HG03066 (cell line): ENCODE measurements around the gene MTG1.
"Not testable (repeated sequence)": the region's sequence is repeated elsewhere in the genome, so short reads cannot be mapped to it uniquely, and the experiment has no call there.

Experiments
- ATAC-seq: cut with Tn5 transposase; IDR thresholded peaks from one replicate; pipeline ENCODE4 v1.9.1; 2021; ENCODE audit warnings: low read depth; ENCODE audit not compliant: unreplicated experiment

MTG1 gene

DNA sequence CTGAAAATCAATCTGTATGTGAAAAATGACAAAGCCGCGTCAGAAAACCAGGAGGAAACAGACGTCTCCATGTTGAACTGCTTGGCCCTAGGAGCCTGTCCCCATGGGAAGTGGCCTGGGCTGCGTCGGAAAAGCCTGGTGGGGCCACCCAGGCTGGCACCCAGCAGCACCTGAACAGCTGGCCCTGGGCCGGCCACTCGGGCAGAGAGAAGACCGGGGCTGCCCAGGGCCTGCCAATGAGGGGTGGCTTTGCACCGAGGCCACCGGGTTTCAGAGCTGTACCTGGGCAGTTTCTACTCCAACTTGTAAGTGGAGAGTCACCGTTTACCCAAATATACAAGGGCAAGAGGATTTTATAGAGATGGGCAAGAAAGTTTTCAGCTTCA, 35.0 kb upstream of the MTG1 start:
- ATAC-seq = no peak

DNA sequence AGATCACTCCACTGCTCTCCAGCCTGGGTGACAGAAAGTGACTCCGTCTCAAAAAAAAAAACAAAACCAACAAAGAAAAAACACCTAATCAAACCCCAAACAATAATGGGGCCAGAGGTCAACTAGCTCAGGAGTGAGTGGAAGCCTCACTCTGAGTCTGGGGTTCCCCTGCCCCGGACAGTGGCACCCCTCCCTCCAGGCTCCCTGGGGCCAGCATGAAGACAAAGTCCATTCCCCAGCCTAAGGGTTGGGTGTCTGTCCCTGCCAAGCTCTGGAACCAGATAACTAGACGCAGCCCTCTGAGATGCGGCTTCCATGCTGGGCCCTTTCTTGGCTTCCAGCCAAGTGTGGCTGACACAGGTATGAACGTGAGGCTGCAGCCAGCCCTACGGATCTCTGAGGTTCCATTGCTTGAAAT, 34.4 kb upstream of the MTG1 start:
- no peak for ATAC-seq

DNA sequence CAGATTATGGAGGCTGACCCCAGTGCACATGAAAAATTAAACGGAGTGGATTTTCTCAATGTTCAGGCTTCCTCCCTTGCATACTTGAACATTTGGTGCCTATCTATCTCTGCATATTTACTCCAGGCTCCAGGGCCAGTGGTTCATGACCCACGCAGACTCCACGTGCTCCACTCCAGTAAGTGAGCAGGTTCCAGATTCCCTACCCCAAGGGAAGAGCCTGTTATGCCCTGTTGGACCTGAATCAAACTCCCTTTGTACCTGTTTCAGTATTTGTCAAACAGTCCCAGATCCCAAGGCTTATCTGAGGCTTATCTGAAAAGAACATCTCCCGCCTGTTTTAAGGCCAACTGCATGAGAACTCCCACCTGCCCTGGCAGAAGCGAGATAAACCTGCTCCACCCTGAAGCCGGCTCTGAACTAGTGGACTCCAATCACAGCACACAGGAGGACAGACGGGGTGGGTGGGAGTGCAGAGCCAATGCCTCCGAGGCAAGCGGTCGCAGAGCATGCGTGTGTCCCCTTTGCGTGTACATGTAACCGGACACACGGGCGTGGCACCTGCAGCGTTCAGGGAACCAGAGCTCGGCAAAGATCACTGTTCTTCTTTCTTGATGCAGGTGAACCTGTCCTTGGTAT, 33.9 kb upstream of the MTG1 start:
- ATAC-seq = no peak

DNA sequence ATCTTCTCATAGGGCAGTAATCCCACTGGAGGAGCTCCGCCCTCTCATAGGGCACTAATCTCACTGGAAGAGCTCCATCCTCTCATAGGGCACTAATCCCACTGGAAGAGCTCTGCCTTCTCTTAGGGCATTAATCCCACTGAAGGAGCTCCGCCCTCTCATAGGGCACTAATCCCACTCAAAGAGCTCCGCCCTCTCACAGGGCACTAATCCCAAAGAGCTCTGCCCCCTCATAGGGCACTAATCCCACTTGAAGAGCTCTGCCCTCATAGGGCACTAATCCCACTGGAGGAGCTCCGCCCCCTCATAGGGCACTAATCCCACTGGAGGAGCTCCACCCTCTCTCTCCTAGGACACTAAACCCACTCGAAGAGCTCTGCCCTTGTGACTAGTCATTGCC, 32.7 kb upstream of the MTG1 start:
- ATAC-seq = no peak

DNA sequence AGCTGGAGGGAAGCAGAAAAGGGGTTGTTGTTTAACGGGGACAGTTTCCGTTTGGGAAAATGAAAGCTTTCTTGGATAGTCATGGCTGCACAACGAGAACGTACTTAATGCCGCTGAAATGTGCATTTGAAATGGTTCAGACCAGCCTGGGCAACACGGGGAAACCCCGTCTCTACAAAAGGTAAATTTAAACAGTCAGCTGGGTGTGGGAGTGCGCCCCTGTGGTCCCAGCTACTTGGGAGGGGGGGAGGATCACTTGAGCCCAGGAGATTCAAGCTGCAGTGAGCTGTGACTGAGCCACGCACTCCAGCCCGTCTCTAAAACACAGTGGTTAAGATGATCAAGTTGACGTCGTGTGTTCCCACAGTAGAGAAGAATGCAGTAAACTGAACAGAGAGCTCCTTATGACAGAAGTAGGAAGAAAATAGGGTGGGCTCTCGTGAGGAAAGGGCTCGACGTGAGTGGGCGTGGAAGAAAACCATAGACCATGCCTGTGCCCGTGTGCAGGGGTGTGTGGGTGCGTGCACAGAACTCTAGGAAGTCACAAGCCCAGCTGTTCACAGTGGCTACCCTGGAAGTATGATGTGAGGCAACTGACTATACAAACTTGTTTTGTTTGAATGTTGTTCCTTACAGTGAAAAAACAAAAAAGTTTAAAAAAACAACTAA, 32.0 kb upstream of the MTG1 start:
- ATAC-seq = no peak

DNA sequence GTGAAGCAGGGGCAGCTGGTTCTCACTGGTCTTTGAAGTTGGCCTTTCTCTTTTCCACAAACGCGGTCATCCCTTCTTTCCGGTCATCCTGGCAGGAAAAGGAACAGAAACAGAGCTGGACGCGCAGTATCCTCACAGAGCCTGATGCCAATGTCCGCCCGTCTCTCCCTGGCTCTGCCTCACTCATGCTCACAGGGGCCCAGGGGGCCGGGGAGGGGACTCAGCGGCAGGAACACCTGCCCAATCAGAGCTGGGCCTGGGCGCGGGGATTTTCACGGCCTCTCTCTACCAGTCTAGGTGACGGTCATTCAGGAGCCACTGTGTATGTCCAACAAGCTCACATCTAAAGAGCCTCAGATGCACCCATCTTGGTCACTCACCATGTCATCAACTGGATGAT, 31.1 kb upstream of the MTG1 start:
- no peak for ATAC-seq

DNA sequence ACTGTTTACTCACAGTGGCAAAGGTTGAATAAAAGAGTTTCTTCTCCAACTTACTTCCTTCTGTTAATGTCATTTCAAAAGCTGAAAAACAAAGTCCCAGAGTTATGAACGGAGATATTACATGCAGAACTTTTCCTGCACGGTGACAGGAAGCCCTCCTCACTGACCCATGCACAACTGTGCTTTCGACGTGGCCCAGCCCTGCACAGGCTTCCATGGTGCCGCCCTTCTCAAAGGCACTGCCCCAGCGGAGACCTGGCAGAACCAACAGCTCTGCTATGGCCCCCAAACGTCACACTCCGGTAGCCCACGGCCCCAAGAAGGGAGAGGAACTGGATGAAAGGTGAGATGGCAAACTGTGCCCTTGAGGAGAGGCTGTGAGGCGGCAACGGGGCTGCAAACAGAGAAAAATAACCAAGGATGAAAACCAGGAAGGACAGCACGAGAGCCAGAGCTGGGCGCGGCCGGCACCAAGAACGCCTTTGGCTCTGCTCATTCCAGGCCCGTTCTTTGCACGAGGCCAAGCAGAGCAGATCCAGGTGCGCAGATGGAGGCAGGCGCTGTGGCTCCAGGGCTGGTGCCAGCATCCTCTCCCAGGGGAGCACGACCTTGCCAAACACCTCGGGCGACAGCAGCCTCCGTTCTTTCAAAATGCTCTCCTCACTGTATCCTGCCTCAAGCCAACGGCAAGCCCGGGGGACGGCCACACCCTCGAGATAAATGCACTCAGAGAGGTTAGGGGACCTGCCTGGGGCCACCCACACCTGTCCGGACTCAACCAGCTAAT, 29.1 kb upstream of the MTG1 start:
- no peak for ATAC-seq

DNA sequence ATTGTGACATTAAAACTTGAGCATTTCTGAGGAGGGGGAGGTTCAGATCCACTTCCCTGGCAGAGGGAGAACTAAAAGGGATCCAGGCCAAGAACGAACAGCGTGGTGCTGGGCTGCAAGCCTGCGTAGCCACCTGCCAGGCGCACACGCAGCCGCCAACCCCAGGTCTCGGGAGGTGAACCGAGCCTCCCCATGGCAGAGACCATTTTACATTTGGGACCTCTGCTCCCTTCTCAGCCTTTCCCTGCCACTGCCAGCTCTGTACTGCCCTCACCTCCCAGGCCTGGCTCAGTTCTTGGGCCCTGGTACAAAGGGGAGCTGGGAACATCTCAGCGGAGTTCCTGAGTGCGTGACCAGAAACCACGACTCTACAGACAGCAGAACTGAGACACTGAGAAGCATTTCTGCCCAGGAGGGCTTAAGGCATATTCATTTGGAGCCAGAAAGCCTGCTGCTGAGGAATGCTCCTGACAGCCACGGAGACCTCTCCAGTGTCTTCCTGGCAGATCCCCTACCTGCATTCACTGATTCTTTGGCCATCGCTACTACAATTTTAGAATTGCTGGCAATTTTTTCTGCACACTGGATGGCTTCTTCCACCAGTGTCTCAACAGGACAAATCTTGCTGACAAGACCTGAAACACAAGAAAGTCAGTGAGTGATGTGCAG, 28.4 kb upstream of the MTG1 start:
- ATAC-seq = no peak

DNA sequence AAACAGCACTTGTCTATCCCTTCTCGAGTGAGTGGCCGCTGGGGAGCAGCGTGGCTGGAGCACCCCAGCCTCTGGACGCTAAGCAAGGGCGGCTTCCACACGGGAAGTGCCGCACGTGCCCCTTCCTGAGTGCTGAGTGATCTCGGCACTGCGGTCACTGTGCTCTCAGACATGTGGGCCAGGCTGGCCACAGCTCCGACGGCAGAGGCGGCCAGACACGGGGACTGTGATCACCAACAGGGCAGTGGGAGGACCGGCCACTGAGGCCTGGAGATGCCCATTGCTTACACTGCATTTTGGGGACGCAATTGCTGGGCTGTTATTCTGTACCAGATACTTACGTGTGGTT, 27.9 kb upstream of the MTG1 start:
- no peak for ATAC-seq

DNA sequence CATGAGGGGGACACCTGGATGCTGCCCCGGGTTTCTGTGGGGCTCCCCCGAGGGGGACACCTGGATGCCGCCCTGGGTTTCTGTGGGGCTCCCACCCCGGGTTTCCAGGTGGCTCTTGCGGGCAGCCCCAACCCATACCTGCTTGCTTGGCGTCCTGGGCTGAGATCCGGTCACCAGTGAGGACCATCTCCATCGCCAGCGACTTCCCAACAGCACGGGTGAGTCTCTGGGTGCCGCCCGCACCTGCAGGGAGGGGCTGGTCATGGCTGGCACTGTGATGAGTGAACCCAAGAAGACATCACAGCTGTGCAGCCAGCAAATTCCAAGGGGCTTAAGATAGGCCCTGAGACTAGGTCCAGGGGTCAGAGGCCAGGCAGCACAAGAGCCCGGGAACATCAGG, 27.2 kb upstream of the MTG1 start:
- no peak for ATAC-seq

DNA sequence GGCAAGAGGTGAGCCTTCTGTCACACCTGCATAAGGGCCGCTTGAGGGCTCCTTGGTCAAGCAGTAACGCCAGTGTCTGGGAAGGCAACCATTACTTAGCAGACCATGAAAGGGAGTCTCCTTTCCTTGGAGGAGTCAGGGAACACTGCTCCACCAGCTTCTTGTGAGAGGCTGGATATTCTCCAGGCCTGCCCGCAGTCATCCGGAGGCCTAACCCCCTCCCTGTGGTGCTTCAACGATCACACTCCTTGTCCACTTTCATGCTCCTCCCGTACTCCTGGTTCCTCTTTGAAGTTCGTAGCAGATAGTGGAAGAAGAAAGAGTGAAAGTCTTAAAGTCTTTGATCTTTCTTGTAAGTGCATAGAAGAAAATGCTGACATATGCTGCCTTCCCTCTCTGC, 26.5 kb upstream of the MTG1 start:
- not testable (repeated sequence) for ATAC-seq

DNA sequence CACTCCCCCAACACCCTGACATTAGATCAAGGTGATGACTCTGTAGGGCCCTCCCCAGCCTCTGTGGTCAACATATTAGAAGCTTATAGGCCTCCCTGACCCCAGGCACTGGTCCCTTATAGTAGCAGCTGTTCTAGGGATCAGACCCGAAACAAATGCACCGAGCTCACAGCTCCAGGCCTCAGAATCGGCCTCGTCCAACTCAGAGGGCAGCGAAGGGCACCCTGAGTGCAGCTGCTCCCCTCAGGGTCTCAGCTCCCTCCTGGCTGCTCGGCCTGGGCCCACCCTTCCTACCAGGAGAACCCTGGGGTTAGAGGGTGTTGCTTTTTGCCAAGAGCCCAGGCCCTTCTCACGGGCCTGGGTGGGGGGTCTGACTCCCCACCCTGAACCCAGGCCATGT, 25.8 kb upstream of the MTG1 start:
- ATAC-seq = no peak

DNA sequence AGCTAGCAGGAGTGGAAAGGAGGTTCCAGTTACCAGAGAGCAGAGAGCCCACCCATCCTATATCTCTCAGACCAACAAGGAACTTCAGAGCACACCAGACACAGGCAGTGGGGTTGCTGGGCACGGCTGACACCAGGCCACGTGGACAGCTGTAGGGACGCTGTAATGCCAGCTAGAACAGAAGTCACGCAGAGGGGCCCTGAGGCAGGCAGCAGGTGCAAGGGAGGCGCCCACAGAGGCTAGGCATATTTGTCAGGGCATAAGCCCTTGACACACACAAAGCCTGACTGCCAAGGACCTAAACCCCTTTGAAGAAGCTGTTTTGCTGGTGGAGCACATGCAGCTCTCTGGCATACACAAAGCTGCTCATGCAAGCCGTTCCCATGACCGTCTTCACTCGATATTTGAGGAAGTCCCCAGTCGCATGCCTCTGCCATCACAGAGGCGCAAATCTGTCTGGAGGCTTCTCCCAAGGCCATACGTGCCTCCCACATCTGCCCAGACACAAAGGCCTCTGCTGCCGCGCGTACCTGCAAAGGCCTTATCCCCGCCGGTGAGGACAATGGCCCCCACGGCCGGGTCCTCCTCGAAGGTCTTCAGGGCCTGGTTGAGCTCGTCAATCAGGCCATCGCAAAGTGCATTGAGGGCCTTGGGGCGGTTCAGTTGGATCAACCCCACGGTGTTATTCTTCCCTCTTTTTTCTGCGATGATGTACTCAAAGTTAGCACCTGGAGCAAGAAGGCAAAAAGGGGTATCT, 23.7 kb upstream of the MTG1 start:
- ATAC-seq = no peak

DNA sequence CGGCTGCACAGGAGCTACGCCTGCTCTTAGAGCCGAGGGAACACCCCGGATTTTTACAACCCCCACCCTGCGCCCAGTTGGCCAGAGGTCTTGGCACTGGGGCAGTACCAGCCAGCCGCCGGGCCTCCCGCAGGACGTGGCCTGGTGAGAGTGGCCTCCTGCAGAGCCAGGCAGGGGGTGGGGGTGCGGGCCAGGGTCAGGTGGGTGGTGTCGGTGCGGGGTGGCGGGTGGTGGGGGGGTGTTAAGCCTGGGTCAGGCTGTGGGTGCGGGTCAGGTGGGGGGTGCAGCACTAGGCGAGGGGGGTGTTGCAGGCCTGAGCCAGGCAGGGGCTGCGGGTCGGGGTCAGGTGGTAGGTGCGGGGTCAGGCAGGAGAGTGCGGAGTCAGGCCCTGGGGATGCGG, 21.4 kb upstream of the MTG1 start:
- ATAC-seq = no peak

DNA sequence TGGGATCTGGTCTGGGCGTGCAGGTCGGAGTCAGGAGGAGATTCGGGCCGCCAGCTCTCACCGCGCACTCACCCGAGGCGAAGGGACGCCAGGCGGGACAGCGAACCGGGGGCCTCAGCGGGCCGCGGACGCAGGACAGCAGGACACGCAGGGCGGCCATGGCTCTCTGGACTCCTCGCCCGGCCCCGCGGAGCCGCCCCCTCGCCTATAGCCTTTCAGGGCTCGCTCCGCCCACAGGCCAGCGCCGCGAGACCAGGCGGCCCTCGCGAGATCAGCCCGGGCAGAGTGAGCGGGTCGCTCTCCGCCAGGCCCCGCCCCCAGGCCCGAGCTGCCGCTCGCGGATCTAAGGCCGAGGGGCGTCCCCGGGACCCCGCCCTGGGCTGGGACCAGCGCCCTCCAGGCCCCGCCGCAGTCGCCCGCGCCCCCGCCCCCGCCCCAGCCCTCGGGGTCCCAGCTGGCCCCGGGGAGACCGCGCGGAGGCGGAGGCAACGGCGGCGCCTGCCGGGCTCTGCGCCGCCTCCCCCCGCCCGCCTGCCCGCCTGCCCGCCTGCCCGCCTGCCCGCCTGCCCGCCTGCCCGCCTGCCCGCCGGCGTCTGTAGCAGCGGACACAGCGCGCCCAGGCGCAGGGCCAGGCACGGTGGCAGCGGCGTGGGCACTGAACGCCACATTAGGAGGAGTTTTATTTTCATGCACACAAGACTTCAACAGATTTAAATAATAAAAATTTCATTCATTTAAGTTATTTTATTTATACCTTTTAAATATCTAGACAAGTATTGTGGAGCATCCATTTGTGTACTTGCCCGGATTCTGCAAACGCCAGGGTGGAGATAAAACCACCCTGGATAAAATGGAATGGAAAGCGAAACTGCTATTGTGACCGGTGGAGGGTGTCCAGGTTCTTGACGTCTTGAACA, 20.5 kb upstream of the MTG1 start, which contains the start of gene ECHS1:
ECHS1 (minus strand) TSS at position 181 of the 917 bp plus-strand sequence; CDS start at position 160, 21 bp downstream.
- peak; percentile 95 for ATAC-seq

DNA sequence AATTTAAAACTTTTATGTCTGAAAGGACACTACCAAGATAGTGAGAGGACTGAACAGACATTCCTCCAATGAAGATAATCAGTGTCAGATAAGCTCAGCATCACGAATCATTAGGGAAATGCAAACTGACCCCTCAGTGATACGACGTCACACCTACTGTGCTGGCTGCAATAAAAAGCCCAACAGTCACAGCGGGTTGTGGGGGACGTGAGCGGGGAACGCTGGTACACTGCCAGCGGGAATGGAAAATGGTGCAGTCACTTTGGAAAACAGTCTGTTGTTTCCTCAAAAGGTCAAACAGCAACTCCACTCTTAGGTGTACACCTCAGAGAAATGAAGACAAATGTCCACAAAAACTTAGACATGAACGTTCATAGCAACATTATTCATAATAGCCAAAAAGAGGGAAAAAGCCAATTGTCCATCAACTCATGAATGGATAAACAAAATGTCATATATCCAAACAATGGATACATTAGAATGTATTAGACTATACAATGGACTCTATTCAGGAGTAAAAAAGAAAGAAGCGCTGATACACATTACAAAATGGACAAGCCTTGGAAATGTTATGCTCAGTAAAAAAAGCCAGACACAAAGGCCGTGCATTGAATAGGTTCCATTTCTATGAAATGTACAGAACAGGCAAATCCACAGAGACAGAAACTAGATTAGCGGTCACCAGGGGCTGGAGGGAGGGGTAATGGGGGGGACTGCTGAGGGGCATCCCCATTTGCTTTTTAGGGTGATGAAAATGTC, 18.4 kb upstream of the MTG1 start:
- no peak for ATAC-seq

DNA sequence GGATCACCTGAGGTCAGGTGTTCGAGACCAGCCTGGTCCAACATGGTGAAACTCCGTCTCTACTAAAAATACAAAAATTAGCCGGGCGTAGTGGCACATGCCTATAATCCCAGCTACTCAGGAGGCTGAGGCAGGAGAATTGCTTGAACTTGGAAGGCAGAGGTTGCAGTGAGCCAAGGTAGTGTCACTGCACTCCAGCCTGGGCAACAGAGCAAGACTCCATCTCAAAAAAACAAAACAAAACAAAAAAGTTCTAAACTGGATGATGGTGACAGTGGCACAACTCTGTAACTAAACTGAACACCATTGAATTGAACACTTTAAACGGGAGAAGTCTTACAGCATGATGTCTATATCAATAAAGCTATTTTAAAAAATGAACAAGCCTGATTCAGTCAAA, 17.8 kb upstream of the MTG1 start:
- ATAC-seq = not testable (repeated sequence)

DNA sequence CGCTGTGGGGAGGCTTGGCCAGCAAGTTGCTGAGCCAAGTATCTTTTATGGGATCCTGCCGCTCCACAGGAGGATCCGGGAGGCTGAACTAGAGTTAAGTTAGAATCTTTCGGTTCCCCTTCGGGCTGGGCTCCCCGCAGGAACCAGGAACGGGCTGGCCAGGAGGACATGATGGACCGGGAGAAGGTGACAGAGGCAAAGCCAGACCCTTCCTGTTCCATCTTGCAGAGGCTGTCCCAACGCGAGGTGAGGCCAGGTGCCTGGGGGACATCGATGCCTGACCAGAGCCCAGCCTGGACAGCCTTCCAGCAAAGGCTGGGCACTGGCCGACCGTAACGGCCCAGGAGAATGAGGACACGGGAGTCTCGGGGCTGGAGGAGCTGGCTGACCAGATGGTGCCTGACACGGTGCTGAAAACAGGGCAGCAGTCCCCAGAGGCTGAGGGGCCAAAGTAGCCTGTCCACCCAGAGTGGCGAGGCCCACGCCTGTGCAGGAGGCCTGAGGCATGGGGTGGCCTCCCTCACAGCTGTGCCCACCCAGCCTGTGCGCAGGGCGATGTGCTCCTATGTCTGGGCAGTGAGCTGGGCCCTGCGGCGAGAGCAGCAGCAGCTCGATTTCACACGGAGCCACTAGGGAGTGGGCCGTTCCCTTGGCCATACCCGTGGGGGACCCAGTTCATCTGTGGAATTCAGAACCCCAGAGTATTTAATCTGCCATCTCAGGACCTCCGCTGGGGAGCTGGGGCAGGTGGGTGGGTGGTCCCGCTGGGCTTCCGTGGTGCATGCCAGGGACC, 16.7 kb upstream of the MTG1 start:
- ATAC-seq = no peak
